Liver (tissue), 2 donors: Measurements from ENCODE around the gene CROCC2.

Experiments used
- CTCF ChIP-seq: fragments of 150-350 bp; IDR thresholded peaks from 2 replicates; pipeline ENCODE4 v1.5.1; 2017; ENCODE audit warnings: improper control_type of control experiment, low read depth, low read length; ENCODE audit not compliant: missing input control
- REST ChIP-seq: IDR thresholded peaks from 2 replicates; pipeline ENCODE4 v1.6.1; 2016; ENCODE audit warnings: antibody characterized with exemption, mild to moderate bottlenecking
- donor health status: healthy.

- TF ChIP-seq CTCF (no peak), REST (no peak)
Observed at GRCh38 chr2:240877460-240878340, 28.4 kb upstream of the CROCC2 start.
